ENCODE measurements around the gene EHD2.

The EHD2 gene

GRCh38 chr19:47729799-47730520, 16.7 kb downstream of the EHD2 start:
- TF ChIP-seq POLR2AphosphoS5 (IDR thresholded peaks at IDR 0.05; ENCODE audit: low read depth) (no peak), SPI1 (IDR thresholded peaks at IDR 0.05; ENCODE audit: borderline replicate concordance, low read depth) (no peak)
- H3K27me3 ChIP-seq (ENCODE audit: insufficient read depth, poor library complexity, severe bottlenecking) = peaks cover 5% of the 10 kb centered on the region
- H3K4me3 ChIP-seq (replicated peaks; ENCODE audit: insufficient read depth, low read length) = peak overlapping the region; percentile 14
- peak; percentile 13 to 48 for DNase-seq (ENCODE audit: low read depth in 1 of 2, low spot score in 1 of 2)
- no peak overlapping the region for H3K27ac ChIP-seq (replicated peaks)

- no peak for DNase-seq (ENCODE audit: low read depth in 1 of 2, low spot score in 1 of 2)
- Histone ChIP-seq H3K4me3 (replicated peaks; ENCODE audit: insufficient read depth, low read length) (no peak overlapping the region), H3K27ac (replicated peaks) (no peak overlapping the region), H3K27me3 (ENCODE audit: insufficient read depth, poor library complexity, severe bottlenecking) (peaks cover 5% of the 10 kb centered on the region)
- no peak for TF ChIP-seq CTCF (IDR thresholded peaks at IDR 0.05; ENCODE audit: insufficient read depth, low read length)
- TF ChIP-seq POLR2AphosphoS5 (IDR thresholded peaks at IDR 0.05; ENCODE audit: low read depth) = no peak
- TF ChIP-seq GABPA (IDR thresholded peaks at IDR 0.05; ENCODE audit: low read depth) = no peak
- TF ChIP-seq SPI1 (IDR thresholded peaks at IDR 0.05; ENCODE audit: borderline replicate concordance, low read depth) = no peak
- no peak for TF ChIP-seq REST (IDR thresholded peaks at IDR 0.05; ENCODE audit: insufficient replicate concordance, low read depth)
These were observed 17.3 kb downstream of the EHD2 start for GRCh38 chr19:47730521-47730889.

GRCh38 chr19:47730910-47731309, 17.7 kb downstream of the EHD2 start:
- Histone ChIP-seq H3K27me3 (ENCODE audit: insufficient read depth, poor library complexity, severe bottlenecking) (peaks cover 5% of the 10 kb centered on the region), H3K4me3 (replicated peaks; ENCODE audit: insufficient read depth, low read length) (no peak overlapping the region), H3K27ac (replicated peaks) (no peak overlapping the region)
- DNase-seq (ENCODE audit: low read depth in 1 of 2, low spot score in 1 of 2) = no peak
- no peak for TF ChIP-seq REST (IDR thresholded peaks at IDR 0.05; ENCODE audit: insufficient replicate concordance, low read depth)
- no peak for TF ChIP-seq CTCF (IDR thresholded peaks at IDR 0.05; ENCODE audit: insufficient read depth, low read length)
- no peak for TF ChIP-seq SPI1 (IDR thresholded peaks at IDR 0.05; ENCODE audit: borderline replicate concordance, low read depth)

- H3K27ac ChIP-seq (replicated peaks) = no peak overlapping the region
- no peak for DNase-seq (ENCODE audit: low read depth in 1 of 2, low spot score in 1 of 2)
- no peak for TF ChIP-seq POLR2AphosphoS5 (IDR thresholded peaks at IDR 0.05; ENCODE audit: low read depth)
- TF ChIP-seq CTCF (IDR thresholded peaks at IDR 0.05; ENCODE audit: insufficient read depth, low read length) = no peak
- no peak for TF ChIP-seq SPI1 (IDR thresholded peaks at IDR 0.05; ENCODE audit: borderline replicate concordance, low read depth)
- TF ChIP-seq REST (IDR thresholded peaks at IDR 0.05; ENCODE audit: insufficient replicate concordance, low read depth) = no peak
- no peak for TF ChIP-seq GABPA (IDR thresholded peaks at IDR 0.05; ENCODE audit: low read depth)
- H3K4me3 ChIP-seq (replicated peaks; ENCODE audit: insufficient read depth, low read length) = no peak overlapping the region
- no peaks in the 10 kb centered on the region for H3K27me3 ChIP-seq (ENCODE audit: insufficient read depth, poor library complexity, severe bottlenecking)
These were observed 21.9 kb downstream of the EHD2 start for GRCh38 chr19:47735131-47735530.

Measured in HL-60 (cell line).